ENCODE measurements around the gene CCDC142.

The CCDC142 gene

DNA sequence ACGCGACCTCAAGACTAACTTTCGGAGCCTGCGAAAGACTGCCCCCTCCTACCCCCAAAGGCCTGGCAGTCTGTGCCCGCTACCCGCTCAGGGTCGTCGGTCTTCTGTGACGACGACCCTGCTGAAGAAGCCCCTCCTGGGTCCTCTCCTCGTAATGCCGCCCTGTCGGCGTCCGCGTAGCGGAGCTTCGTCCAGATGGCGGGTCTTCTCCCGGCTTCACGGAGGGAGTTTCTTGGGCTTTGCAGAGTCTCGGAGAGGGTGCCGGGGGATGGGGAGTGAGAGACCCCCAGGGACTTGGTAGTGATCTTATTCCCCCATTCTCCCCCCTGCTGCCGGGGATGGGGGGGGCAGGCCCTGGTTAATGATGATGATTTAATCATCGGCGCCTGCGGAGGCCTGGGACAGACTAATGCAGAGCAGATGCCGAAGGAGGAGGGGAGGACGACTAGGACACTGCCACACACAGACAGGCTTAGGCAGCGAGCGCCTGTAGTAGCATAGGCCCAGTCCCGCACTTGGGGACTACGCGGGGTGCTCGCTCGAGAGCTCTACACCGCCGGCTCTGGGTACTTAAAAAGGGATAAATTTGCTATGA lies 25.2 kb upstream of the CCDC142 start:
- Histone ChIP-seq H3K4me1 (ENCODE audit: insufficient read depth, poor library complexity, severe bottlenecking) (peaks cover 5% of the 10 kb centered on the region), H3K36me3 (ENCODE audit: low read depth) (peaks cover 19% of the 10 kb centered on the region), H3K27ac (ENCODE audit: poor library complexity, severe bottlenecking) (peak overlapping the region; percentile 83), H3K27me3 (ENCODE audit: insufficient read depth, poor library complexity, severe bottlenecking) (peaks cover 17% of the 10 kb centered on the region), H3K4me3 (ENCODE audit: severe bottlenecking) (peak overlapping the region; percentile 93), H3K9me3 (ENCODE audit: severe bottlenecking) (no peaks in the 10 kb centered on the region)
- DNase-seq (ENCODE audit: low spot score) (peak; percentile 24), ATAC-seq (ENCODE audit: low read depth) (peak; percentile 26; the same call in 2 of the 3 replicates)
- no peak for TF ChIP-seq CTCF (IDR thresholded peaks at IDR 0.05; ENCODE audit: poor library complexity, severe bottlenecking)

- H3K9me3 ChIP-seq (ENCODE audit: severe bottlenecking): no peaks in the 10 kb centered on the region
- peaks cover 19% of the 10 kb centered on the region for H3K36me3 ChIP-seq (ENCODE audit: low read depth)
- peaks cover 10% of the 10 kb centered on the region for H3K27me3 ChIP-seq (ENCODE audit: insufficient read depth, poor library complexity, severe bottlenecking)
- H3K4me1 ChIP-seq (ENCODE audit: insufficient read depth, poor library complexity, severe bottlenecking): peaks cover 5% of the 10 kb centered on the region
- peak; percentile 79 for TF ChIP-seq CTCF (IDR thresholded peaks at IDR 0.05; ENCODE audit: poor library complexity, severe bottlenecking)
- peak; percentile 97 for DNase-seq (ENCODE audit: low spot score)
- H3K4me3 ChIP-seq (ENCODE audit: severe bottlenecking): peak within 1 kb of the TSS; percentile 93
- H3K27ac ChIP-seq (ENCODE audit: poor library complexity, severe bottlenecking): peak within 1 kb of the TSS; percentile 83
- ATAC-seq (ENCODE audit: low read depth): peak; percentile 88
Observed at GRCh38 chr2:74507145-74507925, 24.5 kb upstream of the CCDC142 start, which contains the start of gene PCGF1. Gene PCGF1 (minus strand): TSS chr2:74507695. CDS start chr2:74507668, 27 bp downstream.

DNA sequence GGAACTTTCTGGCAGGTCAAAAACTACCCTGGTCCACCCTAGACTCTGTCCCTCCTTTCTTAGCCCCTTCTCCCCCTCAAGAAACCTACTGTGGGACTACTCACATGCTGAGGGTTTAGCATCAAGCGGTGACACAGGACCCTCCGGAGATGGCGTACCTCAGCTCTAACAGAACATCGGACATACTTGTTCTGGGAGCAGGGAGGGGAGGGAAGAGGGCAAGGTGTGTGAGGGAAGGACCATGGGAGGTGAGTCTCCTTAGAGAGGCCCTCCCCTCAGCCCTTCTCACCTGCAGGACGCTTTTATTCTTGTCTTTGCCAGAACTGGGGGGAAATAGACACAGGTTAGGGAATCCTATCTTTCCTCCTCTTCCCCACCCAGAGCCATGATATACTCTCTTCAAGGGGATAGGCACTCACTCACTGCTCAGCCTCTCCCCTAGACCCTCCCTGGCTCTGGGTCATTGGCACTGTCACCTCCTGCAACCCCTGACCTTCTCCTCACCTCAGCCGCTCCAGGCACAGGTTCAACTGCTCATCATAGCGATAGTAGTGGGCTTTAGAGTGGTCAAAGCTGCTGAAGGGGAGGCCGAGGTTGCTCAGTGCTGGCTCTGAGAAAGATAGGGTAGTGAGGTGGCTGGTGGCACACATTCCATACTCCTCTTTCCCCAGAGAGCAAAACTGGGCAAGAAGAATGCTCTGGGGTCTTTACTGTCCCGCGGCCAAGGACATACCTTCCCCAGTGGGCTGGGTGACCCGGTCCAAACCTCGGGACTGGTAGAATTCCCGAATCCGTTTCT lies 22.8 kb upstream of the CCDC142 start:
- peaks cover 19% of the 10 kb centered on the region for H3K36me3 ChIP-seq (ENCODE audit: low read depth)
- H3K27me3 ChIP-seq (ENCODE audit: insufficient read depth, poor library complexity, severe bottlenecking): no peaks in the 10 kb centered on the region
- H3K4me1 ChIP-seq (ENCODE audit: insufficient read depth, poor library complexity, severe bottlenecking): peaks cover 5% of the 10 kb centered on the region
- ATAC-seq (ENCODE audit: low read depth) (no peak), DNase-seq (ENCODE audit: low spot score) (peak; percentile 33)
- H3K27ac ChIP-seq (ENCODE audit: poor library complexity, severe bottlenecking): peak overlapping the region; percentile 83
- H3K9me3 ChIP-seq (ENCODE audit: severe bottlenecking): no peaks in the 10 kb centered on the region
- no peak overlapping the region for H3K4me3 ChIP-seq (ENCODE audit: severe bottlenecking)
- no peak for TF ChIP-seq CTCF (IDR thresholded peaks at IDR 0.05; ENCODE audit: poor library complexity, severe bottlenecking)

- DNase-seq (ENCODE audit: low spot score) (no peak), ATAC-seq (ENCODE audit: low read depth) (no peak)
- Histone ChIP-seq H3K9me3 (ENCODE audit: severe bottlenecking) (no peaks in the 10 kb centered on the region), H3K27me3 (ENCODE audit: insufficient read depth, poor library complexity, severe bottlenecking) (peaks cover 4% of the 10 kb centered on the region), H3K4me1 (ENCODE audit: insufficient read depth, poor library complexity, severe bottlenecking) (peaks cover 5% of the 10 kb centered on the region), H3K36me3 (ENCODE audit: low read depth) (peaks cover 19% of the 10 kb centered on the region), H3K4me3 (ENCODE audit: severe bottlenecking) (no peak overlapping the region), H3K27ac (ENCODE audit: poor library complexity, severe bottlenecking) (peak overlapping the region; percentile 17)
- TF ChIP-seq CTCF (IDR thresholded peaks at IDR 0.05; ENCODE audit: poor library complexity, severe bottlenecking): no peak
Observed at GRCh38 chr2:74504591-74504990, 21.8 kb upstream of the CCDC142 start.
